ENCODE results near the gene MYH15. TPM values are rescaled to one million over a fixed set of nuclear protein-coding genes. Genes with fewer than 3 reads are reported as not detected.

The MYH15 gene
- total RNA-seq, 1 donor from 2014 or later = not detected

GRCh38 chr3:108346301-108347227 is 163.8 kb downstream of the MYH15 start:
- TF ChIP-seq POLR2A (IDR thresholded peaks at IDR 0.05) (no peak), POLR2AphosphoS5 (IDR thresholded peaks at IDR 0.05; ENCODE audit: insufficient read depth in 1 of 2, low read depth in 1 of 2) (no peak), CTCF (IDR thresholded peaks at IDR 0.05) (no peak)
- Histone ChIP-seq H3K4me1 (no peaks in the 10 kb centered on the region), H3K36me3 (no peaks in the 10 kb centered on the region), H3K27ac (no peak overlapping the region), H3K4me3 (no peak overlapping the region), H3K27me3 (no peaks in the 10 kb centered on the region), H3K9me3 (no peaks in the 10 kb centered on the region)
- intact Hi-C loops (cut with DNase I) = no loop called here
- no peak for DNase-seq (ENCODE audit: extremely low spot score in 2 of 2)

- intact Hi-C loops (cut with DNase I) = no loop called here
Observed at GRCh38 chr3:108345492-108346205, 164.7 kb downstream of the MYH15 start.

GRCh38 chr3:108343491-108343890 is 166.9 kb downstream of the MYH15 start:
- no peak for TF ChIP-seq POLR2AphosphoS5 (IDR thresholded peaks at IDR 0.05; ENCODE audit: insufficient read depth in 1 of 2, low read depth in 1 of 2)
- TF ChIP-seq CTCF (IDR thresholded peaks at IDR 0.05) = no peak
- TF ChIP-seq POLR2A (IDR thresholded peaks at IDR 0.05) = no peak
- intact Hi-C loops (cut with DNase I) = loop anchor here (5.0 kb wide), 1 partner anchor 939 kb away; no protein-coding TSS in a partner anchor
- no peak for DNase-seq (ENCODE audit: extremely low spot score in 2 of 2)
- H3K27ac ChIP-seq = no peak overlapping the region
- no peaks in the 10 kb centered on the region for H3K4me1 ChIP-seq
- no peaks in the 10 kb centered on the region for H3K9me3 ChIP-seq
- no peaks in the 10 kb centered on the region for H3K27me3 ChIP-seq
- H3K36me3 ChIP-seq = no peaks in the 10 kb centered on the region
- no peak overlapping the region for H3K4me3 ChIP-seq

More at GRCh38 chr3:108345492-108346205, 164.7 kb downstream of the MYH15 start:
- Histone ChIP-seq H3K27ac (no peak overlapping the region), H3K27me3 (no peaks in the 10 kb centered on the region), H3K9me3 (no peaks in the 10 kb centered on the region), H3K4me1 (no peaks in the 10 kb centered on the region), H3K4me3 (no peak overlapping the region), H3K36me3 (no peaks in the 10 kb centered on the region)
- no peak for DNase-seq (ENCODE audit: extremely low spot score in 2 of 2)
- TF ChIP-seq CTCF (IDR thresholded peaks at IDR 0.05) (no peak), POLR2AphosphoS5 (IDR thresholded peaks at IDR 0.05; ENCODE audit: insufficient read depth in 1 of 2, low read depth in 1 of 2) (no peak)

GRCh38 chr3:108342837-108343486 is 167.4 kb downstream of the MYH15 start:
- Histone ChIP-seq H3K27me3 (no peaks in the 10 kb centered on the region), H3K4me3 (no peak overlapping the region), H3K27ac (no peak overlapping the region), H3K36me3 (no peaks in the 10 kb centered on the region), H3K9me3 (no peaks in the 10 kb centered on the region), H3K4me1 (no peaks in the 10 kb centered on the region)
- TF ChIP-seq POLR2A (IDR thresholded peaks at IDR 0.05) (no peak), CTCF (IDR thresholded peaks at IDR 0.05) (no peak), POLR2AphosphoS5 (IDR thresholded peaks at IDR 0.05; ENCODE audit: insufficient read depth in 1 of 2, low read depth in 1 of 2) (no peak)
- intact Hi-C loops (cut with DNase I) = loop anchor here (5.0 kb wide), 1 partner anchor 939 kb away; no protein-coding TSS in a partner anchor
- no peak for DNase-seq (ENCODE audit: extremely low spot score in 2 of 2)

All from vagina (tissue), 2 donors.